ENCODE measurements around the gene INHBC. TPM values are rescaled to one million over a fixed set of nuclear protein-coding genes. Genes with fewer than 3 reads are reported as not detected.
A peak's percentile ranks its signal among the peaks of the same experiment; 100 is the strongest.

Gene INHBC
- total RNA-seq, 4 donors from 2014 or later, result not detected

- Histone ChIP-seq H3K27me3 (peaks cover 7% of the 10 kb centered on the region), H3K27ac (peak overlapping the region in 3 of 4 donors; percentile 42 to 76 (median 48)), H3K36me3 (no peaks in the 10 kb centered on the region), H3K4me3 (no peak overlapping the region), H3K4me1 (peaks cover 0 to 13% (median 0%) of the 10 kb centered on the region in 3 donors), H3K9me3 (no peaks in the 10 kb centered on the region)
- peak; percentile 83 for ATAC-seq
- TF ChIP-seq POLR2A (IDR thresholded peaks at IDR 0.05) (no peak), EP300 (IDR thresholded peaks at IDR 0.05) (no peak), CTCF (IDR thresholded peaks at IDR 0.05) (peak; percentile 84 to 96 (median 93)), POLR2AphosphoS5 (IDR thresholded peaks at IDR 0.05) (no peak)
- 0 to 60% methylated on average over 1 to 3 of the region's 7 CpGs for WGBS, 2 donors (ENCODE audit: low coverage in 1 of 2)
Measured at GRCh38 chr12:57452937-57453509, 18.4 kb downstream of the INHBC start.

- H3K36me3 ChIP-seq, result no peaks in the 10 kb centered on the region
- H3K4me1 ChIP-seq, result peaks cover 0 to 22% (median 0%) of the 10 kb centered on the region in 3 donors
- 100% methylated on average over 2 of the region's 2 CpGs; no CpG with 5 or more reads in 1 of the 2 donors for WGBS, 2 donors (ENCODE audit: low coverage in 1 of 2)
- H3K27ac ChIP-seq, result no peak overlapping the region
- H3K9me3 ChIP-seq, result no peaks in the 10 kb centered on the region
- no peak overlapping the region for H3K4me3 ChIP-seq
- no peak for TF ChIP-seq EP300 (IDR thresholded peaks at IDR 0.05)
- H3K27me3 ChIP-seq, result peaks cover 7% of the 10 kb centered on the region
- no peak for ATAC-seq
Measured at GRCh38 chr12:57454213-57454565, 19.6 kb downstream of the INHBC start.

GRCh38 chr12:57454566-57455373 is 20.2 kb downstream of the INHBC start, which contains the start of gene INHBE:
Gene INHBE, plus strand, starts transcription at chr12:57455307. Its CDS starts 230 bp downstream, at chr12:57455537.
- TF ChIP-seq EP300 (IDR thresholded peaks at IDR 0.05) (no peak), POLR2AphosphoS5 (IDR thresholded peaks at IDR 0.05) (no peak), CTCF (IDR thresholded peaks at IDR 0.05) (no peak), POLR2A (IDR thresholded peaks at IDR 0.05) (no peak)
- Histone ChIP-seq H3K27me3 (peaks cover 7% of the 10 kb centered on the region), H3K4me1 (peaks cover 0 to 23% (median 0%) of the 10 kb centered on the region in 3 donors), H3K9me3 (no peaks in the 10 kb centered on the region), H3K36me3 (no peaks in the 10 kb centered on the region), H3K27ac (no peak within 1 kb of the TSS), H3K4me3 (no peak within 1 kb of the TSS)
- WGBS, 2 donors (ENCODE audit: low coverage in 1 of 2), result 48% methylated on average over 4 of the region's 10 CpGs; no CpG with 5 or more reads in 1 of the 2 donors
- no peak for ATAC-seq

- Histone ChIP-seq H3K27me3 (peaks cover 9% of the 10 kb centered on the region), H3K4me1 (peaks cover 0 to 31% (median 7%) of the 10 kb centered on the region in 3 donors), H3K4me3 (no peak overlapping the region), H3K36me3 (no peaks in the 10 kb centered on the region), H3K9me3 (no peaks in the 10 kb centered on the region), H3K27ac (no peak overlapping the region)
- TF ChIP-seq POLR2AphosphoS5 (IDR thresholded peaks at IDR 0.05) (no peak), EP300 (IDR thresholded peaks at IDR 0.05) (no peak), CTCF (IDR thresholded peaks at IDR 0.05) (no peak), POLR2A (IDR thresholded peaks at IDR 0.05) (no peak)
- 23% methylated on average over 2 of the region's 10 CpGs; no CpG with 5 or more reads in 1 of the 2 donors for WGBS, 2 donors (ENCODE audit: low coverage in 1 of 2)
- ATAC-seq, result no peak
Measured at GRCh38 chr12:57455374-57456144, 21.0 kb downstream of the INHBC start.

- no peak overlapping the region for H3K27ac ChIP-seq
- no peaks in the 10 kb centered on the region for H3K36me3 ChIP-seq
- peaks cover 0 to 37% (median 14%) of the 10 kb centered on the region in 3 donors for H3K4me1 ChIP-seq
- 12 to 15% methylated on average over 3 to 7 of the region's 15 CpGs for WGBS, 2 donors (ENCODE audit: low coverage in 1 of 2)
- H3K9me3 ChIP-seq, result no peaks in the 10 kb centered on the region
- H3K4me3 ChIP-seq, result no peak overlapping the region
- ATAC-seq, result no peak
- peaks cover 15% of the 10 kb centered on the region for H3K27me3 ChIP-seq
- TF ChIP-seq CTCF (IDR thresholded peaks at IDR 0.05) (peak in 2 of 4 experiments; percentile 11 to 43), EP300 (IDR thresholded peaks at IDR 0.05) (no peak), POLR2A (IDR thresholded peaks at IDR 0.05) (no peak)
Measured at GRCh38 chr12:57456145-57456700, 21.6 kb downstream of the INHBC start.
